Spleen (tissue), 7 donors: Measurements from ENCODE around the gene GJB5.

ENCODE experiments used
- CTCF ChIP-seq, 11 experiments: fragments of 200-600 bp in 7 of 11; fragments of 450-650 bp in 4 of 11; sonication (generic) in 4 of 11; IDR thresholded peaks in 8 of 11; conservative IDR thresholded peaks in 3 of 11; 1 replicate in 7 of 11; 2 replicates in 4 of 11; pipeline versions ENCODE4 v1.4.0 to v1.8.0; 2016 to 2021; ENCODE audit warnings: antibody characterized with exemption in 11 of 11, inconsistent platforms in 4 of 11, mild to moderate bottlenecking in 1 of 11
- POLR2AphosphoS5 ChIP-seq, 3 donors: sonication (generic); formaldehyde crosslinking; IDR thresholded peaks; one replicate each; pipeline ENCODE4 v1.5.1; 2017; ENCODE audit warnings: antibody characterized with exemption in 3 of 3
- donor health status: DM: no; HTN: no; CAD: no; lungs with moderate emphysema.
- donor health status: DM: no; HTN: no; CAD: no.
- donor health status: DM: no; HTN: no; CAD: no.

- TF ChIP-seq CTCF (IDR thresholded peaks at IDR 0.05 in 8 of 11, conservative IDR thresholded peaks at IDR 0.05 in 3 of 11) (no peak), POLR2AphosphoS5 (IDR thresholded peaks at IDR 0.05) (no peak)
Measured at GRCh38 chr1:34743775-34744174, 11.1 kb upstream of the GJB5 start.
